ENCODE measurements around the gene FSTL5. TPM values are rescaled to one million over a fixed set of nuclear protein-coding genes. Genes with fewer than 3 reads are reported as not detected.

The FSTL5 gene
- total and polyA plus RNA-seq, 8 donors: 0.08 to 1.9 (median 0.16) TPM

DNA sequence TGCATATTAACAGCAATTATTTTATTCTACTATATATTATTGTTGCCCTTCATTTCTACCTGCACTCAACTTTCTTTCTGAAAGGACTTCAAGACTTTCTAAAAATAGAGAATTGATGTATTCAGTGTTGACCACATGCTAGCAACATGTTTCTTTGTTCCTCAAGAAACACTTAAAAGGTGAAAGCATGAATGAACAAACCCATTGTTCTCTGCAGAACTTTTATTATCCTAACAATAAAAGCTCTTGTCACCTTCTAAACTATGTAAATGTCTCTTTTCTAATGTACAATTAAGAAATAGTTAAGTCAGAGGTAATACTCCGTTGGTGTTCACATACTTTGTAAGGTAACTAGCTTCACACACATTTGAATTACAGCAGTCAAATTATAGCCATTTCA is 638.7 kb downstream of the FSTL5 start:
- 62 to 69% methylated on average over 1 of the region's 1 CpG for WGBS, 2 donors
- H3K4me1 ChIP-seq: no peaks in the 10 kb centered on the region
- no peak overlapping the region for H3K4me3 ChIP-seq
- intact Hi-C loops (cut with DNase I): no loop called here
- TF ChIP-seq, protein P1, sequence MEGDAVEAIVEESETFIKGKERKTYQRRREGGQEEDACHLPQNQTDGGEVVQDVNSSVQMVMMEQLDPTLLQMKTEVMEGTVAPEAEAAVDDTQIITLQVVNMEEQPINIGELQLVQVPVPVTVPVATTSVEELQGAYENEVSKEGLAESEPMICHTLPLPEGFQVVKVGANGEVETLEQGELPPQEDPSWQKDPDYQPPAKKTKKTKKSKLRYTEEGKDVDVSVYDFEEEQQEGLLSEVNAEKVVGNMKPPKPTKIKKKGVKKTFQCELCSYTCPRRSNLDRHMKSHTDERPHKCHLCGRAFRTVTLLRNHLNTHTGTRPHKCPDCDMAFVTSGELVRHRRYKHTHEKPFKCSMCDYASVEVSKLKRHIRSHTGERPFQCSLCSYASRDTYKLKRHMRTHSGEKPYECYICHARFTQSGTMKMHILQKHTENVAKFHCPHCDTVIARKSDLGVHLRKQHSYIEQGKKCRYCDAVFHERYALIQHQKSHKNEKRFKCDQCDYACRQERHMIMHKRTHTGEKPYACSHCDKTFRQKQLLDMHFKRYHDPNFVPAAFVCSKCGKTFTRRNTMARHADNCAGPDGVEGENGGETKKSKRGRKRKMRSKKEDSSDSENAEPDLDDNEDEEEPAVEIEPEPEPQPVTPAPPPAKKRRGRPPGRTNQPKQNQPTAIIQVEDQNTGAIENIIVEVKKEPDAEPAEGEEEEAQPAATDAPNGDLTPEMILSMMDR (IDR thresholded peaks at IDR 0.05): no peak
- no peak overlapping the region for H3K27ac ChIP-seq
- H3K36me3 ChIP-seq: no peaks in the 10 kb centered on the region
- DNase-seq: no peak
- no peaks in the 10 kb centered on the region for H3K9me3 ChIP-seq
- no peaks in the 10 kb centered on the region for H3K27me3 ChIP-seq
- FAIRE-seq: no peak
- no peak for ATAC-seq

DNA sequence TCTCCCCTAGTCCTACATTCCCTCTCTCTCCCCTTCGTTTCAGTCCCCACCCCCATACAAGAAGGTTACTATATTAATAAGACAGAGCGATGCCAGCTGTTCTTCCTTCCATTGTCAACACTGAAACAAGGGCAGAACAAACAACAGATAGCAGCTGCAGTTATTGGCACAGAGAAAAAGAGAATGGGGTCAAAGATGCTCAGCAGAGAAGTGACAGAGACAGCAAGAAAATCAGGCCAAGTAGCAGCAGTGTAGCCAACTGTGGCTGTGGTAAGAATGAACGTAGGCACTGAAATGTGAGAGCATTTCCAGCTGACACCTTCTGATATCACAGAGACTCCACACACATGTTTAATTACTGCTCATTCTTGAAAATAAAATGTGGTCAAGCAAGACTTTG is 641.8 kb downstream of the FSTL5 start:
- ATAC-seq: peak; percentile 37 to 72 (median 47)
- Histone ChIP-seq H3K9me3 (no peaks in the 10 kb centered on the region), H3K4me1 (no peaks in the 10 kb centered on the region), H3K27me3 (no peaks in the 10 kb centered on the region), H3K4me3 (no peak overlapping the region), H3K36me3 (no peaks in the 10 kb centered on the region), H3K27ac (no peak overlapping the region)
- WGBS, 2 donors: 16% methylated on average over 3 of the region's 3 CpGs
- no peak for FAIRE-seq
- TF ChIP-seq, protein P1 (IDR thresholded peaks at IDR 0.05): no peak
- intact Hi-C loops (cut with DNase I): no loop called here
- DNase-seq: peak in 1 of 6 donors; percentile 2

GRCh38 chr4:161519611-161520010 is 644.2 kb downstream of the FSTL5 start:
- H3K27me3 ChIP-seq: no peaks in the 10 kb centered on the region
- intact Hi-C loops (cut with DNase I): no loop called here
- ATAC-seq: no peak

DNA sequence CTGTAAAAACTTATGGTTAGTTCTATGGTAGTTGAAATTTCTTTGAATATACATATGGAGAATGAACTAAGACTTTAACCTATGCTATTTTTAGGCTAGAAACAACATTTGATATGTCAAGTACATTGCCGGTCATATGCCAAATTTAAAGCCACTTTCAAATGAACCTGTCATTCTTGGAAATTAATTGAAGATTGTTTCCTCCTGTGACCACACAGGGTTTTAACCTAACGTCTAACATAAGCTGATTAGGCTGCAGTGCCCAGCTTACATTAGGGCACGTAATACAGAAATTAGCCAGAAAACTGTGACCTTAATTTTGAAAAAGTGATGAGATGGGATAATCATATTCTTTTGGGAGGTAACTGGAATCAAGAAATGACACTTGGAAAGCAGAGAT is 645.9 kb downstream of the FSTL5 start:
- FAIRE-seq: no peak
- DNase-seq: no peak
- no peak for ATAC-seq

More at GRCh38 chr4:161519611-161520010, 644.2 kb downstream of the FSTL5 start:
- WGBS, 2 donors: 97 to 98% methylated on average over 2 of the region's 2 CpGs
- Histone ChIP-seq H3K4me3 (no peak overlapping the region), H3K36me3 (no peaks in the 10 kb centered on the region), H3K9me3 (no peaks in the 10 kb centered on the region), H3K4me1 (no peaks in the 10 kb centered on the region), H3K27ac (no peak overlapping the region)
- FAIRE-seq (no peak), DNase-seq (no peak)
- TF ChIP-seq, protein P1 (IDR thresholded peaks at IDR 0.05): no peak

GRCh38 chr4:161505141-161505540 is 658.7 kb downstream of the FSTL5 start:
- TF ChIP-seq, protein P1 (IDR thresholded peaks at IDR 0.05): no peak
- no peaks in the 10 kb centered on the region for H3K36me3 ChIP-seq
- 84% methylated on average over 3 of the region's 3 CpGs for WGBS, 2 donors
- DNase-seq (no peak), FAIRE-seq (no peak), ATAC-seq (no peak)
- no peaks in the 10 kb centered on the region for H3K27me3 ChIP-seq
- intact Hi-C loops (cut with DNase I): no loop called here
- H3K9me3 ChIP-seq: no peaks in the 10 kb centered on the region
- H3K4me3 ChIP-seq: no peak overlapping the region
- no peaks in the 10 kb centered on the region for H3K4me1 ChIP-seq
- H3K27ac ChIP-seq: no peak overlapping the region

More for the DNA sequence above, 645.9 kb downstream of the FSTL5 start:
- WGBS, 2 donors: 32 to 35% methylated on average over 3 of the region's 3 CpGs
- Histone ChIP-seq H3K9me3 (no peaks in the 10 kb centered on the region), H3K4me3 (no peak overlapping the region), H3K27me3 (no peaks in the 10 kb centered on the region), H3K27ac (no peak overlapping the region), H3K4me1 (no peaks in the 10 kb centered on the region), H3K36me3 (no peaks in the 10 kb centered on the region)
- TF ChIP-seq, protein P1 (IDR thresholded peaks at IDR 0.05): no peak
- intact Hi-C loops (cut with DNase I): no loop called here
